Skeletal muscle tissue (tissue), 4 donors: Measurements from ENCODE around the gene RORB. TPM values are rescaled to one million over a fixed set of nuclear protein-coding genes. Genes with fewer than 3 reads are reported as not detected.

Source experiments
- H3K27ac ChIP-seq: one replicate; pipeline ENCODE4 v1.7.0; 2013; ENCODE audit warnings: mild to moderate bottlenecking, low read depth, low read length, inconsistent platforms
- H3K27me3 ChIP-seq, 3 donors: one replicate each; pipeline ENCODE4 v1.7.0; 2013; ENCODE audit warnings: low read length in 3 of 3; ENCODE audit not compliant: control insufficient read depth in 3 of 3, insufficient read depth in 3 of 3
- H3K36me3 ChIP-seq, 3 donors: one replicate each; pipeline ENCODE4 v1.7.0; 2013; ENCODE audit warnings: low read length in 3 of 3; ENCODE audit not compliant: control insufficient read depth in 3 of 3, insufficient read depth in 3 of 3
- H3K4me1 ChIP-seq, 3 donors: one replicate each; pipeline ENCODE4 v1.7.0; 2013; ENCODE audit warnings: low read length in 3 of 3, mild to moderate bottlenecking in 3 of 3; ENCODE audit not compliant: control insufficient read depth in 3 of 3, insufficient read depth in 3 of 3
- H3K4me3 ChIP-seq, 3 donors: one replicate each; pipeline ENCODE4 v1.7.0; 2013; ENCODE audit warnings: low read length in 3 of 3
- H3K9ac ChIP-seq, 3 donors: one replicate each; pipeline ENCODE4 v1.7.0; 2013; ENCODE audit warnings: low read length in 3 of 3, mild to moderate bottlenecking in 3 of 3, moderate library complexity in 2 of 3, low read depth in 1 of 3
- H3K9me3 ChIP-seq, 3 donors: one replicate each; pipeline ENCODE4 v1.7.0; 2013; ENCODE audit warnings: low read length in 3 of 3; ENCODE audit not compliant: control insufficient read depth in 3 of 3
- total RNA-seq: library from RNA; depleted of rRNA; stranded (reverse); fragments of >200 nt; gene quantifications from one replicate; pipeline ENCODE4 v1.2.3, GENCODE V29; 2014
- donor health status: Osteomylitis.

RORB gene
- total RNA-seq, 1 donor from 2014 or later, result under 0.01 TPM

- Histone ChIP-seq H3K27ac (no peak overlapping the region), H3K36me3 (no peaks in the 10 kb centered on the region), H3K4me3 (no peak overlapping the region)
Measured at GRCh38 chr9:74642376-74642775, 145.2 kb downstream of the RORB start.

GRCh38 chr9:74643303-74643923 lies 146.3 kb downstream of the RORB start:
- Histone ChIP-seq H3K36me3 (no peaks in the 10 kb centered on the region), H3K4me3 (no peak overlapping the region), H3K27ac (no peak overlapping the region), H3K4me1 (no peaks in the 10 kb centered on the region), H3K27me3 (no peaks in the 10 kb centered on the region), H3K9ac (no peak overlapping the region), H3K9me3 (no peaks in the 10 kb centered on the region)

More at GRCh38 chr9:74642376-74642775, 145.2 kb downstream of the RORB start:
- Histone ChIP-seq H3K4me1 (no peaks in the 10 kb centered on the region), H3K9ac (no peak overlapping the region), H3K9me3 (no peaks in the 10 kb centered on the region), H3K27me3 (no peaks in the 10 kb centered on the region)

GRCh38 chr9:74644023-74644422 lies 146.9 kb downstream of the RORB start:
- H3K27ac ChIP-seq, result no peak overlapping the region
- H3K36me3 ChIP-seq, result no peaks in the 10 kb centered on the region
- no peaks in the 10 kb centered on the region for H3K4me1 ChIP-seq
- no peaks in the 10 kb centered on the region for H3K9me3 ChIP-seq
- no peak overlapping the region for H3K4me3 ChIP-seq
- H3K27me3 ChIP-seq, result no peaks in the 10 kb centered on the region
- H3K9ac ChIP-seq, result no peak overlapping the region

- Histone ChIP-seq H3K9ac (no peak overlapping the region), H3K9me3 (no peaks in the 10 kb centered on the region), H3K4me1 (no peaks in the 10 kb centered on the region), H3K36me3 (no peaks in the 10 kb centered on the region), H3K27ac (no peak overlapping the region), H3K27me3 (no peaks in the 10 kb centered on the region), H3K4me3 (no peak overlapping the region)
Measured at GRCh38 chr9:74645007-74645639, 148.0 kb downstream of the RORB start.

GRCh38 chr9:74653410-74654080 lies 156.4 kb downstream of the RORB start:
- Histone ChIP-seq H3K9ac (peak overlapping the region in 2 of 3 donors; percentile 25 to 46), H3K27ac (peak overlapping the region; percentile 26), H3K27me3 (no peaks in the 10 kb centered on the region), H3K4me3 (peak overlapping the region; percentile 16 to 46 (median 41)), H3K36me3 (no peaks in the 10 kb centered on the region), H3K4me1 (peaks cover 0 to 3% (median 0%) of the 10 kb centered on the region in 3 donors), H3K9me3 (no peaks in the 10 kb centered on the region)

GRCh38 chr9:74662674-74663073 lies 165.5 kb downstream of the RORB start:
- Histone ChIP-seq H3K9ac (no peak overlapping the region), H3K4me3 (no peak overlapping the region), H3K27me3 (no peaks in the 10 kb centered on the region), H3K9me3 (peaks cover 0 to 2% (median 0%) of the 10 kb centered on the region in 3 donors), H3K4me1 (peaks cover 0 to 3% (median 0%) of the 10 kb centered on the region in 3 donors), H3K27ac (no peak overlapping the region), H3K36me3 (no peaks in the 10 kb centered on the region)

GRCh38 chr9:74663439-74663838 lies 166.3 kb downstream of the RORB start:
- H3K9me3 ChIP-seq, result peaks cover 0 to 2% (median 0%) of the 10 kb centered on the region in 3 donors
- H3K36me3 ChIP-seq, result no peaks in the 10 kb centered on the region
- H3K9ac ChIP-seq, result no peak overlapping the region
- H3K27ac ChIP-seq, result no peak overlapping the region
- peaks cover 0 to 3% (median 0%) of the 10 kb centered on the region in 3 donors for H3K4me1 ChIP-seq
- no peak overlapping the region for H3K4me3 ChIP-seq
- no peaks in the 10 kb centered on the region for H3K27me3 ChIP-seq

- peaks cover 0 to 2% (median 0%) of the 10 kb centered on the region in 3 donors for H3K9me3 ChIP-seq
- no peak overlapping the region for H3K9ac ChIP-seq
- no peaks in the 10 kb centered on the region for H3K36me3 ChIP-seq
- no peak overlapping the region for H3K4me3 ChIP-seq
- peaks cover 0 to 5% (median 0%) of the 10 kb centered on the region in 3 donors for H3K4me1 ChIP-seq
- H3K27me3 ChIP-seq, result no peaks in the 10 kb centered on the region
- H3K27ac ChIP-seq, result no peak overlapping the region
Measured at GRCh38 chr9:74666625-74667316, 169.6 kb downstream of the RORB start.

GRCh38 chr9:74672237-74672636 lies 175.1 kb downstream of the RORB start:
- no peak overlapping the region for H3K9ac ChIP-seq
- no peaks in the 10 kb centered on the region for H3K36me3 ChIP-seq
- H3K4me1 ChIP-seq, result peaks cover 0 to 2% (median 0%) of the 10 kb centered on the region in 3 donors
- no peak overlapping the region for H3K4me3 ChIP-seq
- no peaks in the 10 kb centered on the region for H3K27me3 ChIP-seq
- H3K9me3 ChIP-seq, result no peaks in the 10 kb centered on the region
- H3K27ac ChIP-seq, result no peak overlapping the region
